K562 (cell line): ENCODE data around the gene GPRC5A.

ENCODE experiments used
- PPARD ChIP-seq: fragments of 250-450 bp; sonication (Bioruptor Pico); IDR thresholded peaks from 2 replicates; pipeline ENCODE4 v1.8.0; 2022; ENCODE audit warnings: inconsistent platforms, mild to moderate bottlenecking, moderate library complexity
- SIX5 ChIP-seq, 2 experiments: IDR thresholded peaks; 2 replicates each; pipeline ENCODE4 v1.6.1; 2011; ENCODE audit warnings: low read length in 2 of 2, borderline replicate concordance in 1 of 2, low read depth in 1 of 2, mild to moderate bottlenecking in 1 of 2, moderate library complexity in 1 of 2; ENCODE audit not compliant: insufficient read depth in 1 of 2
- TF ChIP-seq, protein P1 (sequence below), 3 experiments: IDR thresholded peaks in 2 of 3; conservative IDR thresholded peaks in 1 of 3; 2 replicates each; pipeline ENCODE4 v1.5.1; 2011 to 2012; ENCODE audit warnings: low read length in 3 of 3, mild to moderate bottlenecking in 3 of 3, control low read depth in 2 of 3, improper control_type of control experiment in 1 of 3, inconsistent platforms in 1 of 3, low read depth in 1 of 3, mixed read lengths in 1 of 3, moderate library complexity in 1 of 3; ENCODE audit not compliant: insufficient read depth in 2 of 3

- TF ChIP-seq, protein P1, sequence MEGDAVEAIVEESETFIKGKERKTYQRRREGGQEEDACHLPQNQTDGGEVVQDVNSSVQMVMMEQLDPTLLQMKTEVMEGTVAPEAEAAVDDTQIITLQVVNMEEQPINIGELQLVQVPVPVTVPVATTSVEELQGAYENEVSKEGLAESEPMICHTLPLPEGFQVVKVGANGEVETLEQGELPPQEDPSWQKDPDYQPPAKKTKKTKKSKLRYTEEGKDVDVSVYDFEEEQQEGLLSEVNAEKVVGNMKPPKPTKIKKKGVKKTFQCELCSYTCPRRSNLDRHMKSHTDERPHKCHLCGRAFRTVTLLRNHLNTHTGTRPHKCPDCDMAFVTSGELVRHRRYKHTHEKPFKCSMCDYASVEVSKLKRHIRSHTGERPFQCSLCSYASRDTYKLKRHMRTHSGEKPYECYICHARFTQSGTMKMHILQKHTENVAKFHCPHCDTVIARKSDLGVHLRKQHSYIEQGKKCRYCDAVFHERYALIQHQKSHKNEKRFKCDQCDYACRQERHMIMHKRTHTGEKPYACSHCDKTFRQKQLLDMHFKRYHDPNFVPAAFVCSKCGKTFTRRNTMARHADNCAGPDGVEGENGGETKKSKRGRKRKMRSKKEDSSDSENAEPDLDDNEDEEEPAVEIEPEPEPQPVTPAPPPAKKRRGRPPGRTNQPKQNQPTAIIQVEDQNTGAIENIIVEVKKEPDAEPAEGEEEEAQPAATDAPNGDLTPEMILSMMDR (IDR thresholded peaks at IDR 0.05 in 2 of 3, conservative IDR thresholded peaks at IDR 0.05 in 1 of 3; ENCODE audit: insufficient read depth in 2 of 3, low read depth in 1 of 3, low read length in 3 of 3): no peak
- no peak for TF ChIP-seq PPARD (CRISPR knock-in tag)
- no peak for TF ChIP-seq SIX5 (IDR thresholded peaks at IDR 0.05; ENCODE audit: borderline replicate concordance in 1 of 2, insufficient read depth in 1 of 2, low read depth in 1 of 2, low read length in 2 of 2)
Measured at GRCh38 chr12:12929696-12930095, 38.3 kb downstream of the GPRC5A start.
